HG03354 (cell line): ENCODE results near the gene RPP40.
"Not testable (repeated sequence)": the region's sequence is repeated elsewhere in the genome, so short reads cannot be mapped to it uniquely, and the experiment has no call there.

Experiments used
- ATAC-seq: cut with Tn5 transposase; IDR thresholded peaks from one replicate; pipeline ENCODE4 v1.9.1; 2021; ENCODE audit warnings: mild to moderate bottlenecking; ENCODE audit not compliant: unreplicated experiment, poor library complexity, severe bottlenecking

Gene RPP40

GRCh38 chr6:5003604-5004372, at the start of gene RPP40:
RPP40 (minus strand) TSS chr6:5004037; CDS start chr6:5004002, 35 bp downstream.
- peak; percentile 91 for ATAC-seq

GRCh38 chr6:5053038-5053437, 49.2 kb upstream of the RPP40 start:
- ATAC-seq: no peak

GRCh38 chr6:5051394-5051793, 47.6 kb upstream of the RPP40 start:
- no peak for ATAC-seq

GRCh38 chr6:5050009-5050408, 46.2 kb upstream of the RPP40 start:
- ATAC-seq: no peak

- ATAC-seq: no peak
Measured at GRCh38 chr6:5046430-5046829, 42.6 kb upstream of the RPP40 start.

- ATAC-seq: no peak
Measured at GRCh38 chr6:5045416-5045815, 41.6 kb upstream of the RPP40 start.

GRCh38 chr6:5044866-5045265, 41.0 kb upstream of the RPP40 start:
- no peak for ATAC-seq

- ATAC-seq: no peak
Measured at GRCh38 chr6:5042436-5042835, 38.6 kb upstream of the RPP40 start.

- ATAC-seq: no peak
Measured at GRCh38 chr6:5041955-5042354, 38.1 kb upstream of the RPP40 start.

- peak; percentile 53 for ATAC-seq
Measured at GRCh38 chr6:5036269-5036668, 32.4 kb upstream of the RPP40 start.

GRCh38 chr6:5034736-5035135, 30.9 kb upstream of the RPP40 start:
- no peak for ATAC-seq

GRCh38 chr6:5034328-5034727, 30.5 kb upstream of the RPP40 start:
- ATAC-seq: no peak

GRCh38 chr6:5033214-5033904, 29.5 kb upstream of the RPP40 start:
- ATAC-seq: not testable (repeated sequence)

- ATAC-seq: not testable (repeated sequence)
Measured at GRCh38 chr6:5032706-5033105, 28.9 kb upstream of the RPP40 start.

- no peak for ATAC-seq
Measured at GRCh38 chr6:5031150-5031549, 27.3 kb upstream of the RPP40 start.

- ATAC-seq: peak; percentile 91
Measured at GRCh38 chr6:5030596-5031136, 26.8 kb upstream of the RPP40 start.

GRCh38 chr6:5029609-5030008, 25.8 kb upstream of the RPP40 start:
- ATAC-seq: no peak

GRCh38 chr6:5028921-5029320, 25.1 kb upstream of the RPP40 start:
- ATAC-seq: no peak

GRCh38 chr6:5028301-5028700, 24.5 kb upstream of the RPP40 start:
- ATAC-seq: no peak

GRCh38 chr6:5025911-5026819, 22.3 kb upstream of the RPP40 start:
- no peak for ATAC-seq
